GM12865 (cell line): ENCODE results near the gene SEPTIN3.
A peak's percentile ranks its signal among the peaks of the same experiment; 100 is the strongest.

Source experiments
- DNase-seq: peaks from one replicate; pipeline ENCODE4 v3.0.0; 2010; ENCODE audit warnings: low read depth
- H3K4me3 ChIP-seq: 2 replicates; pipeline ENCODE4 v1.5.1; 2011; ENCODE audit warnings: mild to moderate bottlenecking, low read depth, low read length, control low read depth
- TF ChIP-seq, protein P1 (sequence below): IDR thresholded peaks from 2 replicates; pipeline ENCODE4 v1.5.1; 2011; ENCODE audit warnings: low read length, control low read depth, low read depth, inconsistent platforms; ENCODE audit not compliant: insufficient read depth; ENCODE audit errors: missing control alignments

The SEPTIN3 gene

GRCh38 chr22:41925783-41926460, 43.3 kb upstream of the SEPTIN3 start:
- H3K4me3 ChIP-seq: peak overlapping the region; percentile 53
- TF ChIP-seq, protein P1, sequence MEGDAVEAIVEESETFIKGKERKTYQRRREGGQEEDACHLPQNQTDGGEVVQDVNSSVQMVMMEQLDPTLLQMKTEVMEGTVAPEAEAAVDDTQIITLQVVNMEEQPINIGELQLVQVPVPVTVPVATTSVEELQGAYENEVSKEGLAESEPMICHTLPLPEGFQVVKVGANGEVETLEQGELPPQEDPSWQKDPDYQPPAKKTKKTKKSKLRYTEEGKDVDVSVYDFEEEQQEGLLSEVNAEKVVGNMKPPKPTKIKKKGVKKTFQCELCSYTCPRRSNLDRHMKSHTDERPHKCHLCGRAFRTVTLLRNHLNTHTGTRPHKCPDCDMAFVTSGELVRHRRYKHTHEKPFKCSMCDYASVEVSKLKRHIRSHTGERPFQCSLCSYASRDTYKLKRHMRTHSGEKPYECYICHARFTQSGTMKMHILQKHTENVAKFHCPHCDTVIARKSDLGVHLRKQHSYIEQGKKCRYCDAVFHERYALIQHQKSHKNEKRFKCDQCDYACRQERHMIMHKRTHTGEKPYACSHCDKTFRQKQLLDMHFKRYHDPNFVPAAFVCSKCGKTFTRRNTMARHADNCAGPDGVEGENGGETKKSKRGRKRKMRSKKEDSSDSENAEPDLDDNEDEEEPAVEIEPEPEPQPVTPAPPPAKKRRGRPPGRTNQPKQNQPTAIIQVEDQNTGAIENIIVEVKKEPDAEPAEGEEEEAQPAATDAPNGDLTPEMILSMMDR: peak; percentile 92
- peak; percentile 88 for DNase-seq

GRCh38 chr22:41927813-41928212, 41.4 kb upstream of the SEPTIN3 start:
- DNase-seq: no peak
- no peak overlapping the region for H3K4me3 ChIP-seq
- TF ChIP-seq, protein P1: no peak

DNA sequence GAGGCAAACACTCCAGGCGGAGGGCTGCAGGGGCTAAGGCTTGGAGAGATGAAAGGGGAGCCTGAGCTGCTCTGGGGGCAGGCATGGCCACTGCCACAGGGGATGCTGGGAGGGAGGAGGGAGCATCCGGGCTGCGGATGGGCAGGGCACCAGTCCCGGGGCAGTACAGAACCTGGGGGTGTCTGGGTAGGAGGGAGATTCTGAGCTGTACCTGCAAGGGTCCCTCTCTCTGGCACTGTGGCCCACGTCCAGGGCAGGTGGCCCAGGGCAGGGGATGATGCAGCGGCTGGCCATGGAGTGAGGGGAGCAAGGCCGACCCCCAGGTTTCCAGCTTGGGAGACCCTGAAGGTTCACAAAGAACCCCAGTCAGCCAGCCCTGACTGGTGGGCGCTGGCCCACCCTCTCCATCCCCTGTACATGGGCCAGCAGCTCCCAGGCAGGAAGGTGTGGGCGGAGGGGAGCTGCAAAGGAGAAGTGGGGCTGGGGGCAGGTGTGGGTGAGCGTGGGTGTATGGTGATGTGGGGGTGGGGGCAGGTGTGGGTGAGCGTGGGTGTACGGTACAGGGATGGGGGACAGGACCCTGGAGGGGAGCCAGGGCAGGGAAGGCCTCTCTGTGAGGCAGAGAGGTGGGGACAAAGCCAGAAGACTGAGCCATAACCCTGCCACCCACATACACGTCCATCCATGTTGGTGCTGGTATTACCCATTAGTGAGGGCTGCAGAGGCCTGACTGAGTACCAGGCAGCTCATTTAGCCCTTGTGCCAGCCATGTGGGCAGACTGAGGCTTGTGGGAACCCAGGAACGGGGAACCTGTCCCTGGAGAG, 40.4 kb upstream of the SEPTIN3 start:
- TF ChIP-seq, protein P1: no peak
- no peak overlapping the region for H3K4me3 ChIP-seq
- DNase-seq: no peak

- no peak for DNase-seq
- TF ChIP-seq, protein P1: no peak
- no peak overlapping the region for H3K4me3 ChIP-seq
Observed at GRCh38 chr22:41929418-41929810, 39.8 kb upstream of the SEPTIN3 start.

- TF ChIP-seq, protein P1: no peak
- no peak overlapping the region for H3K4me3 ChIP-seq
- peak; percentile 76 for DNase-seq
Observed at GRCh38 chr22:41931701-41932269, 37.5 kb upstream of the SEPTIN3 start.

DNA sequence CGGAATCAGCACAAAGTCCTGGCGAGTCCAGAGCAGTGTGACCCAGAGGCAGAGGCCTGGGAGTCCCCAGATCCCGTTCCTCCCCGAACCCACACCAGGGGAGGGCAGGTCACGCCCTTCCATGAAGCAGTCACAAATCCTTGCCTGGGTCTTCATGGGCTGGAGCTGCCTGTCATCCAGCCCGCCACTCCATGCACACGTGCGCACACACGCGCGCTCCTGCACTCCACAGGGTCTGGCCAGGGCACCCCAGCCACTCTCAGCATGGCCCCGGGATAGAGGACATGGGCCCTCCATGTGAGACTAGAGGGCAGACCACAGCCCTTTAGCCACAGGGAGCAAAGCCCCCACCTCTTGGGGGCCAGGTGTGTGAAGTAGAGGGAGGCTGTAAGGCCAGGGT, 36.9 kb upstream of the SEPTIN3 start:
- no peak overlapping the region for H3K4me3 ChIP-seq
- TF ChIP-seq, protein P1: no peak

More for the DNA sequence above, 36.9 kb upstream of the SEPTIN3 start:
- no peak for DNase-seq
